Tibial nerve (tissue), 4 donors: Measurements from ENCODE around the gene SCAF4.

ENCODE experiments used
- EP300 ChIP-seq, 2 donors: sonication (generic); formaldehyde crosslinking; IDR thresholded peaks; one replicate each; pipeline ENCODE4 v1.6.1; 2017; ENCODE audit warnings: antibody characterized with exemption in 2 of 2, mild to moderate bottlenecking in 1 of 2
- POLR2A ChIP-seq, 2 donors: fragments of 450-650 bp; IDR thresholded peaks; one replicate each; pipeline ENCODE4 v1.6.1; 2017; ENCODE audit warnings: antibody characterized with exemption in 2 of 2, mild to moderate bottlenecking in 2 of 2, moderate library complexity in 2 of 2
- TF ChIP-seq, protein P1 (sequence below), 5 experiments: fragments of 200-600 bp in 3 of 5; fragments of 450-650 bp in 2 of 5; sonication (generic) in 3 of 5; IDR thresholded peaks; one replicate each; pipeline ENCODE4 v1.5.1; 2016 to 2019; ENCODE audit warnings: antibody characterized with exemption in 5 of 5, mild to moderate bottlenecking in 3 of 5, moderate library complexity in 2 of 5

DNA sequence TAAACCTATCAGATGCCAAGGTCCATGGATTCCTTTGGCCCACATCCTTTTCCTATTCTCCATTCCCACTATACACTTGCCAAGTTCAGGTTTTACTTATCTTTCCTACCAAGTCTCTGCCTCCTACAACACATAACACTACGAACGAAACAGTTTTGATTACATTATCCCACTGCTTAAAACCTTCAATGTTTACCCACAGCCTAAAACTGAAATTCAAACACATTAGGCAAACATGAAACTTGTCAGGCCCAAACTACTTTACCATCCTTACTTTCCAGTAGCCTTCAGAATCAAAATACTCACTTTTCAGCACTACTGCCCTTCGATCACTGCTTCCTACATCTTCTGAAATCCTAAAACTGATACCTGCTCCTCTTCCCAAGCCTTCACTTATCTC lies 3.0 kb downstream of the SCAF4 start:
- TF ChIP-seq, protein P1, sequence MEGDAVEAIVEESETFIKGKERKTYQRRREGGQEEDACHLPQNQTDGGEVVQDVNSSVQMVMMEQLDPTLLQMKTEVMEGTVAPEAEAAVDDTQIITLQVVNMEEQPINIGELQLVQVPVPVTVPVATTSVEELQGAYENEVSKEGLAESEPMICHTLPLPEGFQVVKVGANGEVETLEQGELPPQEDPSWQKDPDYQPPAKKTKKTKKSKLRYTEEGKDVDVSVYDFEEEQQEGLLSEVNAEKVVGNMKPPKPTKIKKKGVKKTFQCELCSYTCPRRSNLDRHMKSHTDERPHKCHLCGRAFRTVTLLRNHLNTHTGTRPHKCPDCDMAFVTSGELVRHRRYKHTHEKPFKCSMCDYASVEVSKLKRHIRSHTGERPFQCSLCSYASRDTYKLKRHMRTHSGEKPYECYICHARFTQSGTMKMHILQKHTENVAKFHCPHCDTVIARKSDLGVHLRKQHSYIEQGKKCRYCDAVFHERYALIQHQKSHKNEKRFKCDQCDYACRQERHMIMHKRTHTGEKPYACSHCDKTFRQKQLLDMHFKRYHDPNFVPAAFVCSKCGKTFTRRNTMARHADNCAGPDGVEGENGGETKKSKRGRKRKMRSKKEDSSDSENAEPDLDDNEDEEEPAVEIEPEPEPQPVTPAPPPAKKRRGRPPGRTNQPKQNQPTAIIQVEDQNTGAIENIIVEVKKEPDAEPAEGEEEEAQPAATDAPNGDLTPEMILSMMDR (IDR thresholded peaks at IDR 0.05), result no peak
- TF ChIP-seq EP300 (IDR thresholded peaks at IDR 0.05), result no peak
- no peak for TF ChIP-seq POLR2A (IDR thresholded peaks at IDR 0.05)
